HUES6 (cell line): ENCODE results near the gene MAL.

Experiments
- H3K27ac ChIP-seq: 2 replicates; pipeline ENCODE4 v1.7.0; 2013; ENCODE audit warnings: low read depth, mild to moderate bottlenecking, low read length, inconsistent platforms
- H3K27me3 ChIP-seq: 2 replicates; pipeline ENCODE4 v1.6.1; 2013; ENCODE audit warnings: low read length; ENCODE audit not compliant: control insufficient read depth, insufficient read depth
- H3K36me3 ChIP-seq: 2 replicates; pipeline ENCODE4 v1.6.1; 2013; ENCODE audit warnings: low read length; ENCODE audit not compliant: control insufficient read depth, insufficient read depth
- H3K4me1 ChIP-seq: 2 replicates; pipeline ENCODE4 v1.6.1; 2013; ENCODE audit warnings: low read length; ENCODE audit not compliant: control insufficient read depth, insufficient read depth
- H3K4me3 ChIP-seq: 2 replicates; pipeline ENCODE4 v1.5.1; 2013; ENCODE audit warnings: low read depth, low read length
- H3K9ac ChIP-seq: one replicate; pipeline ENCODE4 v1.6.1; 2013; ENCODE audit warnings: mild to moderate bottlenecking, low read length
- H3K9me3 ChIP-seq: 2 replicates; pipeline ENCODE4 v1.6.1; 2013; ENCODE audit warnings: low read depth, low read length; ENCODE audit not compliant: control insufficient read depth, insufficient read depth

MAL gene

GRCh38 chr2:95024960-95025405 is 525 bp upstream of the MAL start:
- H3K9me3 ChIP-seq: no peaks in the 10 kb centered on the region
- peaks cover 80% of the 10 kb centered on the region for H3K27me3 ChIP-seq
- no peak overlapping the region for H3K9ac ChIP-seq
- H3K4me1 ChIP-seq: peaks cover 14% of the 10 kb centered on the region
- no peak overlapping the region for H3K27ac ChIP-seq
- H3K4me3 ChIP-seq: peak overlapping the region; percentile 66
- H3K36me3 ChIP-seq: no peaks in the 10 kb centered on the region

GRCh38 chr2:95026471-95027368 is 1.2 kb downstream of the MAL start:
- H3K9ac ChIP-seq: no peak overlapping the region
- peak overlapping the region; percentile 66 for H3K4me3 ChIP-seq
- H3K36me3 ChIP-seq: no peaks in the 10 kb centered on the region
- no peak overlapping the region for H3K27ac ChIP-seq
- H3K27me3 ChIP-seq: peaks cover 97% of the 10 kb centered on the region
- no peaks in the 10 kb centered on the region for H3K9me3 ChIP-seq
- H3K4me1 ChIP-seq: peaks cover 21% of the 10 kb centered on the region

GRCh38 chr2:95027369-95027720 is 1.8 kb downstream of the MAL start:
- H3K9ac ChIP-seq: no peak overlapping the region
- H3K27me3 ChIP-seq: peaks cover 98% of the 10 kb centered on the region

GRCh38 chr2:95029898-95030341 is 4.4 kb downstream of the MAL start:
- no peaks in the 10 kb centered on the region for H3K9me3 ChIP-seq
- H3K4me3 ChIP-seq: no peak overlapping the region
- H3K4me1 ChIP-seq: peaks cover 21% of the 10 kb centered on the region
- H3K36me3 ChIP-seq: no peaks in the 10 kb centered on the region
- no peak overlapping the region for H3K27ac ChIP-seq
- no peak overlapping the region for H3K9ac ChIP-seq
- H3K27me3 ChIP-seq: peaks cover 82% of the 10 kb centered on the region

More at GRCh38 chr2:95027369-95027720, 1.8 kb downstream of the MAL start:
- no peak overlapping the region for H3K27ac ChIP-seq
- H3K36me3 ChIP-seq: no peaks in the 10 kb centered on the region
- H3K4me3 ChIP-seq: peak overlapping the region; percentile 56
- no peaks in the 10 kb centered on the region for H3K9me3 ChIP-seq
- peaks cover 21% of the 10 kb centered on the region for H3K4me1 ChIP-seq

GRCh38 chr2:95030496-95030895 is 5.0 kb downstream of the MAL start:
- H3K4me1 ChIP-seq: peaks cover 21% of the 10 kb centered on the region
- H3K27ac ChIP-seq: no peak overlapping the region
- H3K27me3 ChIP-seq: peaks cover 78% of the 10 kb centered on the region
- H3K9me3 ChIP-seq: no peaks in the 10 kb centered on the region
- H3K4me3 ChIP-seq: no peak overlapping the region
- no peaks in the 10 kb centered on the region for H3K36me3 ChIP-seq
- H3K9ac ChIP-seq: no peak overlapping the region

GRCh38 chr2:95031076-95031725 is 5.7 kb downstream of the MAL start:
- H3K36me3 ChIP-seq: no peaks in the 10 kb centered on the region
- H3K9ac ChIP-seq: no peak overlapping the region
- H3K4me1 ChIP-seq: peaks cover 21% of the 10 kb centered on the region
- no peak overlapping the region for H3K4me3 ChIP-seq
- H3K27ac ChIP-seq: no peak overlapping the region
- H3K9me3 ChIP-seq: no peaks in the 10 kb centered on the region
- peaks cover 71% of the 10 kb centered on the region for H3K27me3 ChIP-seq

- no peak overlapping the region for H3K9ac ChIP-seq
- H3K27ac ChIP-seq: no peak overlapping the region
- no peaks in the 10 kb centered on the region for H3K36me3 ChIP-seq
- H3K4me1 ChIP-seq: peaks cover 18% of the 10 kb centered on the region
- H3K27me3 ChIP-seq: peaks cover 69% of the 10 kb centered on the region
- no peaks in the 10 kb centered on the region for H3K9me3 ChIP-seq
- no peak overlapping the region for H3K4me3 ChIP-seq
These were observed 6.2 kb downstream of the MAL start for GRCh38 chr2:95031726-95032116.

GRCh38 chr2:95032341-95032740 is 6.8 kb downstream of the MAL start:
- H3K36me3 ChIP-seq: no peaks in the 10 kb centered on the region
- peaks cover 63% of the 10 kb centered on the region for H3K27me3 ChIP-seq
- no peak overlapping the region for H3K27ac ChIP-seq

GRCh38 chr2:95032868-95033603 is 7.5 kb downstream of the MAL start:
- H3K9me3 ChIP-seq: no peaks in the 10 kb centered on the region; the same call in 1 of the 2 replicates
- peaks cover 56% of the 10 kb centered on the region for H3K27me3 ChIP-seq

More at GRCh38 chr2:95032341-95032740, 6.8 kb downstream of the MAL start:
- Histone ChIP-seq H3K4me3 (no peak overlapping the region), H3K4me1 (peaks cover 11% of the 10 kb centered on the region), H3K9ac (no peak overlapping the region), H3K9me3 (no peaks in the 10 kb centered on the region)

GRCh38 chr2:95034221-95034620 is 8.7 kb downstream of the MAL start:
- Histone ChIP-seq H3K36me3 (no peaks in the 10 kb centered on the region), H3K27ac (no peak overlapping the region), H3K9me3 (no peaks in the 10 kb centered on the region; the same call in 1 of the 2 replicates), H3K4me3 (no peak overlapping the region), H3K9ac (no peak overlapping the region), H3K27me3 (peaks cover 45% of the 10 kb centered on the region), H3K4me1 (peaks cover 10% of the 10 kb centered on the region; the same call in 1 of the 2 replicates)

More at GRCh38 chr2:95032868-95033603, 7.5 kb downstream of the MAL start:
- no peak overlapping the region for H3K9ac ChIP-seq
- peaks cover 10% of the 10 kb centered on the region; the same call in 1 of the 2 replicates for H3K4me1 ChIP-seq
- H3K27ac ChIP-seq: no peak overlapping the region
- H3K36me3 ChIP-seq: no peaks in the 10 kb centered on the region
- no peak overlapping the region for H3K4me3 ChIP-seq
